ES-I3 (cell line): ENCODE measurements around the gene ACTA2.

ENCODE experiments used
- H3K36me3 ChIP-seq: 2 replicates; pipeline ENCODE4 v1.6.1; 2013; ENCODE audit warnings: mild to moderate bottlenecking, low read length, control low read depth, moderate library complexity; ENCODE audit not compliant: insufficient read depth
- H3K4me1 ChIP-seq: 2 replicates; pipeline ENCODE4 v1.6.1; 2013; ENCODE audit warnings: mild to moderate bottlenecking, control low read depth, low read length; ENCODE audit not compliant: insufficient read depth
- H3K9ac ChIP-seq: 2 replicates; pipeline ENCODE4 v1.6.1; 2013; ENCODE audit warnings: low read depth, mild to moderate bottlenecking, low read length, moderate library complexity
- H3K9me3 ChIP-seq: 2 replicates; pipeline ENCODE4 v1.6.1; 2013; ENCODE audit warnings: mild to moderate bottlenecking, low read length, moderate library complexity; ENCODE audit not compliant: control insufficient read depth, insufficient read depth

The ACTA2 gene

DNA sequence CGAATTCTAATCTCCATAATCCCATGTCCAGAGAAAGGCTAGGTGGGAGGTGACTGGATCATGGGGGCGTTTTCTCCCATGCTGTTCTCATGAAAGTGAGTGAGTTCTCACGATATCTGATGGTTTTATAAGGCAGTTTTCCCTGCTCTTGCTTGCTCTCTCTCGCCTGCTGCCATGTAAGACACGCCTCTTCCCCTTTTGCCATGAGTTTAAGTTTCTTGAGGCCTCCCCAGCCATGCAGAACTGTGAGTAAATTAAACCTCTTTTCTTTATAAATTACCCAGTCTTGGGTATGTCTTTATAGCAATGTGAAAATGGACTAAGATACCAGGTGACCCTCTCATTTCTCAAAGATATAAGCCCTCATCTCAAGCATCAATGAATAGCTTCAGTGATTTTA, 1.1 kb upstream of the ACTA2 start:
- Histone ChIP-seq H3K4me1 (0 out of 2 replicates have a peak, but pooled peaks cover 4% of the 10 kb centered on the region), H3K9me3 (no peaks in the 10 kb centered on the region)

GRCh38 chr10:88949912-88950837, 2.4 kb downstream of the ACTA2 start:
- no peaks in the 10 kb centered on the region for H3K9me3 ChIP-seq
- 0 out of 2 replicates have a peak, but pooled peaks cover 4% of the 10 kb centered on the region for H3K4me1 ChIP-seq
- H3K36me3 ChIP-seq = no peaks in the 10 kb centered on the region
- H3K9ac ChIP-seq = no peak overlapping the region

More for the DNA sequence above, 1.1 kb upstream of the ACTA2 start:
- no peak overlapping the region for H3K9ac ChIP-seq
- no peaks in the 10 kb centered on the region for H3K36me3 ChIP-seq

DNA sequence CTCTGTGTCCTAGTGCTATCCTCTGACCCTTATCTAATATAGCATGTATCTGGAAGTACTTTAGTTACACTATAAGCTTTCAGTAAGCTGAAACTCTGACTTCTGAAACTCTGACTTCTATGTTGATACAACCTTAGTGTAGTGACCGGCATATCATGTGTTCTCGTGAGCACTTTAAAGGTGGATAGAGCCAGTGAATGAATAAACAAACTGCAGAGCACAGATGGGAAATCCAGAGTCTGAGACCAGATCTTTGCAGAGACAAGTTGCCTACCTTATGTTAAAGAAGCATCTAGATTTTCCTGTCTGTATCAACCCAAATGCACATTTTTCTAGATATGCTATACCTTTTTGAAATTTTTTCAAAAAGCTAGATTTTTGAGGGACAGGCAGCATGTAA, 3.5 kb downstream of the ACTA2 start:
- 0 out of 2 replicates have a peak, but pooled peaks cover 4% of the 10 kb centered on the region for H3K4me1 ChIP-seq
- H3K36me3 ChIP-seq = no peaks in the 10 kb centered on the region
- no peaks in the 10 kb centered on the region for H3K9me3 ChIP-seq
- H3K9ac ChIP-seq = no peak overlapping the region

GRCh38 chr10:88946965-88947590, 5.5 kb downstream of the ACTA2 start:
- Histone ChIP-seq H3K9me3 (no peaks in the 10 kb centered on the region), H3K36me3 (no peaks in the 10 kb centered on the region), H3K9ac (no peak overlapping the region), H3K4me1 (0 out of 2 replicates have a peak, but pooled peaks cover 4% of the 10 kb centered on the region)

GRCh38 chr10:88946200-88946599, 6.4 kb downstream of the ACTA2 start:
- Histone ChIP-seq H3K9ac (no peak overlapping the region), H3K36me3 (no peaks in the 10 kb centered on the region), H3K9me3 (no peaks in the 10 kb centered on the region), H3K4me1 (no peaks in the 10 kb centered on the region)

GRCh38 chr10:88944813-88945212, 7.8 kb downstream of the ACTA2 start:
- no peaks in the 10 kb centered on the region for H3K4me1 ChIP-seq
- H3K36me3 ChIP-seq = no peaks in the 10 kb centered on the region
- H3K9ac ChIP-seq = no peak overlapping the region
- H3K9me3 ChIP-seq = no peaks in the 10 kb centered on the region

DNA sequence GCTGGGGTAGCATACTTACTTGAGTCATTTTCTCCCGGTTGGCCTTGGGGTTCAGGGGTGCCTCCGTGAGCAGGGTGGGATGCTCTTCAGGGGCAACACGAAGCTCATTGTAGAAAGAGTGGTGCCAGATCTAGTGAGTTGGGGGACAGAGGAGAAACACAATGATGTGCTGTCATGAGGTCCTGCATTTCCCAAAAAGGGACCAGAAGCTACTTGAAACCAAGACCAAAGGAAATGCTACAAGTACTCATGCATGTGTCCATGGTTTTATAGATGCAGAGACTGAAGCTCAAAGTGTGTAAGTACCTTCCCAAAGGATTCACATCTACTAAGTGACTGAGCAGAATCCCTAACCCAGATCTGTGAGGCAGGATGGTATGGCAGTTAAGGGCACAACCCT, 8.8 kb downstream of the ACTA2 start:
- Histone ChIP-seq H3K36me3 (no peaks in the 10 kb centered on the region), H3K9me3 (no peaks in the 10 kb centered on the region), H3K9ac (no peak overlapping the region), H3K4me1 (no peaks in the 10 kb centered on the region)

DNA sequence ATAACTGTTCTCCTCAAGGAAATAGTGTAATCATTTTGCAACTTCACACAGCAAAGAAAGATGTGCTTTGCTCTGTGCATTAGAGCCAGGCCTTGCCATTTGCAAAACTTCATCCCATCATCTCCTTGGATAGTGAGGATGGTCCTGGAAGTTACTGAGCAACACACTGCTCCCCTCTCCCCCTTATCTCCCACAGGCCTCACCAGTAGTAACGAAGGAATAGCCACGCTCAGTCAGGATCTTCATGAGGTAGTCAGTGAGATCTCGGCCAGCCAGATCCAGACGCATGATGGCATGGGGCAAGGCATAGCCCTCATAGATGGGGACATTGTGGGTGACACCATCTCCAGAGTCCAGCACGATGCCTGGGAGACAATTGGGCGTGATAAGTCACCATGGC, 11.5 kb downstream of the ACTA2 start:
- Histone ChIP-seq H3K9me3 (no peaks in the 10 kb centered on the region), H3K9ac (no peak overlapping the region), H3K36me3 (no peaks in the 10 kb centered on the region; the same call in 1 of the 2 replicates), H3K4me1 (no peaks in the 10 kb centered on the region)

- no peaks in the 10 kb centered on the region; the same call in 1 of the 2 replicates for H3K36me3 ChIP-seq
- H3K4me1 ChIP-seq = no peaks in the 10 kb centered on the region
- no peaks in the 10 kb centered on the region for H3K9me3 ChIP-seq
- no peak overlapping the region for H3K9ac ChIP-seq
These were observed 13.6 kb downstream of the ACTA2 start for GRCh38 chr10:88938938-88939337.

- no peaks in the 10 kb centered on the region for H3K9me3 ChIP-seq
- no peaks in the 10 kb centered on the region for H3K4me1 ChIP-seq
- H3K9ac ChIP-seq = no peak overlapping the region
- H3K36me3 ChIP-seq = no peaks in the 10 kb centered on the region; the same call in 1 of the 2 replicates
These were observed 14.5 kb downstream of the ACTA2 start for GRCh38 chr10:88938039-88938438.

GRCh38 chr10:88936656-88937055, 15.9 kb downstream of the ACTA2 start:
- Histone ChIP-seq H3K4me1 (no peaks in the 10 kb centered on the region), H3K9ac (no peak overlapping the region), H3K9me3 (no peaks in the 10 kb centered on the region), H3K36me3 (no peaks in the 10 kb centered on the region; the same call in 1 of the 2 replicates)

DNA sequence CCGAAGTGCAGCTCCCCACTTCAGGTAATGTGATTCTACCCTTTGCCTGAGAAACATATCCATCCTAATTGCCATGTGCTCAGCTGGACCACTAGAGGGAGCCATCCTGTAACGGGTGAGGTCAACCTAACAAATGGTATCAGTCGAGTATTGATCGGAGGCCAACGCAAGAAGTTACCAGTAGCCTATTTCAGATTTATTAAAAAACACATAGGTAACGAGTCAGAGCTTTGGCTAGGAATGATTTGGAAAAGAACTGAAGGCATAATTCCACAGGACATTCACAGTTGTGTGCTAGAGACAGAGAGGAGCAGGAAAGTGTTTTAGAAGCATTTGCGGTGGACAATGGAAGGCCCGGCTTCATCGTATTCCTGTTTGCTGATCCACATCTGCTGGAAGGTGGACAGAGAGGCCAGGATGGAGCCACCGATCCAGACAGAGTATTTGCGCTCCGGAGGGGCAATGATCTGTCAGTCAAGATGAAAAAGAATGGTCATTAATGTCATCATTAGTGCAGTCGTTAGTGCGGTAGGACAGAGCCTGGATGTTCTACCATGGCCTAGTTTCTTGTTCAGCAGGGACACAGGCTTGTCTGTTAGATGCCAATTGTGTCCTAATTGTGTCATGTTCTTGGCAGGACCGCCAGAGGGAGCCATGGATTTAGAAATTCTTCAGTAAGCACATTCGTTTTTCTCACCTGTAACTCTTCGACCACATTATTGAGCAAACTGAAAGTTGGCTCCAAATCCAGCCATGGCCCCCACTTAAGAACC, 17.5 kb downstream of the ACTA2 start:
- H3K9ac ChIP-seq = no peak overlapping the region
- H3K36me3 ChIP-seq = no peaks in the 10 kb centered on the region; the same call in 1 of the 2 replicates
- no peaks in the 10 kb centered on the region for H3K9me3 ChIP-seq
- H3K4me1 ChIP-seq = no peaks in the 10 kb centered on the region

- no peaks in the 10 kb centered on the region for H3K9me3 ChIP-seq
- no peak overlapping the region for H3K9ac ChIP-seq
- H3K36me3 ChIP-seq = no peaks in the 10 kb centered on the region; the same call in 1 of the 2 replicates
- H3K4me1 ChIP-seq = no peaks in the 10 kb centered on the region
These were observed 19.0 kb downstream of the ACTA2 start for GRCh38 chr10:88933564-88933963.

DNA sequence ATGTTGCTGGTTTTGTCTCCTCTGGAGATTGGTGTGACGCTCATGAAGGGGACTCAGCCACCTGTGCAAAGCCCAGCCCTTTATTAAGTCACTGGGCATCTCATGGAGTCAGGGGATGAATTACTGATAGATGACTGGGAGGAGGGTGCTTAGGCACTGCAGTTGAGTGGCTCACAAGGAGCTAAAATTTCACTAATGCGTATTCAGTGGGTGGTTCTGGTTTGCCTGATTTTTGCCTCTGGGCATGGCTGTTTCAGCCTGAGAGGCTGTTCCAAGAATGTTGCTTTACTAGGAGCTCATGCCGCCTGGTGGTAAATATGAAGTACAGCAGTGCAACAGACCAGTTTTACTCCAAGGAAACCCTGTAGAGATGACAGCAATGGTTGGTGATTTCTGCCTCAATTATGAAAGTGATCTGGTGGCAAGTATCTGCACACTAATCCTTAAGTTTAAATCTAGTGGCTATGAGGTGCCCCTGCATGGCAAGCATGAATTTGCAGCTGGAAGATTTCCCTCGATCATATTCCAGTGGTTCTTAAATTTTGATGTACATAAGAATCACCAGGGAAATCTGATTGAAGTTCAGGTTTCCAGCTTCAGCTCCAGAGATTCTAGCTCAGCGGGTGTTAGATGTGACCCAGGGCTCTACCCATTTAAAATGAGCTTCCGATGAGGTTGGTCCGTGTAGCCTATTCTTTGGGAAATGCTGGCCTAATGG, 19.9 kb downstream of the ACTA2 start:
- Histone ChIP-seq H3K4me1 (no peaks in the 10 kb centered on the region), H3K9me3 (no peaks in the 10 kb centered on the region), H3K36me3 (no peaks in the 10 kb centered on the region), H3K9ac (no peak overlapping the region)
